Activated naive CD8-positive, alpha-beta T cell treated with anti-CD3 and anti-CD28 coated beads, Interleukin-2, amount 10 ng/mL, durations not matched to agents 7 days and 5 days (primary cell): ENCODE measurements around the gene CCDC57. TPM values are rescaled to one million over a fixed set of nuclear protein-coding genes. Genes with fewer than 3 reads are reported as not detected.

Experiments used
- ATAC-seq: fragments of 150-1000 bp; cut with Tn5 transposase; one replicate; pipeline ENCODE4 v1.10.0; 2021; ENCODE audit warnings: low read depth, moderate library complexity
- POLR2A ChIA-PET: fragments of 350-600 bp; sonication (Branson Sonifier 250); formaldehyde crosslinking; loops from one replicate; lab custom pipeline; 2021; ENCODE audit warnings: antibody characterized with exemption; lab: Charles Lee
- DNase-seq: peaks from one replicate; pipeline ENCODE4 v3.0.0; 2021
- H3K27ac Mint-ChIP-seq: one replicate; pipeline ENCODE4 v1.8.0; 2022; ENCODE audit warnings: mild to moderate bottlenecking, mixed read lengths
- H3K27me3 Mint-ChIP-seq: one replicate; pipeline ENCODE4 v1.8.0; 2022; ENCODE audit warnings: mild to moderate bottlenecking, moderate library complexity, mixed read lengths
- H3K36me3 Mint-ChIP-seq: one replicate; pipeline ENCODE4 v1.8.0; 2021; ENCODE audit warnings: mild to moderate bottlenecking, mixed read lengths
- H3K4me1 Mint-ChIP-seq: one replicate; pipeline ENCODE4 v1.8.0; 2021; ENCODE audit warnings: mixed read lengths
- H3K4me3 Mint-ChIP-seq: one replicate; pipeline ENCODE4 v1.8.0; 2022; ENCODE audit warnings: mild to moderate bottlenecking, moderate library complexity, mixed read lengths
- H3K9me3 Mint-ChIP-seq: one replicate; pipeline ENCODE4 v1.8.0; 2021; ENCODE audit warnings: mixed read lengths
- total RNA-seq, 2 experiments: library from RNA; stranded (reverse); gene quantifications; one replicate each; pipeline ENCODE4 v1.2.3, GENCODE V29; 2021

Gene CCDC57
- total RNA-seq, 2 experiments from 2014 or later, result 79.5 to 81.7 TPM

GRCh38 chr17:82104797-82105416 lies 107.7 kb downstream of the CCDC57 start:
- no peaks in the 10 kb centered on the region for H3K9me3 Mint-ChIP-seq
- peak overlapping the region; percentile 89 for H3K4me3 Mint-ChIP-seq
- peak overlapping the region; percentile 94 for H3K27ac Mint-ChIP-seq
- POLR2A ChIA-PET, result interaction anchor here (3.4 kb wide), 1 partner anchor 17 kb away, joined by 29 read pairs; no protein-coding TSS in a partner anchor
- DNase-seq, result no peak
- H3K36me3 Mint-ChIP-seq, result peaks cover 3% of the 10 kb centered on the region
- no peaks in the 10 kb centered on the region for H3K27me3 Mint-ChIP-seq
- H3K4me1 Mint-ChIP-seq, result peaks cover 14% of the 10 kb centered on the region
- no peak for ATAC-seq

- DNase-seq (no peak), ATAC-seq (no peak)
- Mint-ChIP-seq H3K4me1 (peaks cover 16% of the 10 kb centered on the region), H3K27ac (no peak overlapping the region), H3K9me3 (no peaks in the 10 kb centered on the region), H3K36me3 (peaks cover 3% of the 10 kb centered on the region), H3K4me3 (no peak overlapping the region), H3K27me3 (no peaks in the 10 kb centered on the region)
- POLR2A ChIA-PET, result no interaction called here
Measured at GRCh38 chr17:82103553-82104451, 108.8 kb downstream of the CCDC57 start.

DNA sequence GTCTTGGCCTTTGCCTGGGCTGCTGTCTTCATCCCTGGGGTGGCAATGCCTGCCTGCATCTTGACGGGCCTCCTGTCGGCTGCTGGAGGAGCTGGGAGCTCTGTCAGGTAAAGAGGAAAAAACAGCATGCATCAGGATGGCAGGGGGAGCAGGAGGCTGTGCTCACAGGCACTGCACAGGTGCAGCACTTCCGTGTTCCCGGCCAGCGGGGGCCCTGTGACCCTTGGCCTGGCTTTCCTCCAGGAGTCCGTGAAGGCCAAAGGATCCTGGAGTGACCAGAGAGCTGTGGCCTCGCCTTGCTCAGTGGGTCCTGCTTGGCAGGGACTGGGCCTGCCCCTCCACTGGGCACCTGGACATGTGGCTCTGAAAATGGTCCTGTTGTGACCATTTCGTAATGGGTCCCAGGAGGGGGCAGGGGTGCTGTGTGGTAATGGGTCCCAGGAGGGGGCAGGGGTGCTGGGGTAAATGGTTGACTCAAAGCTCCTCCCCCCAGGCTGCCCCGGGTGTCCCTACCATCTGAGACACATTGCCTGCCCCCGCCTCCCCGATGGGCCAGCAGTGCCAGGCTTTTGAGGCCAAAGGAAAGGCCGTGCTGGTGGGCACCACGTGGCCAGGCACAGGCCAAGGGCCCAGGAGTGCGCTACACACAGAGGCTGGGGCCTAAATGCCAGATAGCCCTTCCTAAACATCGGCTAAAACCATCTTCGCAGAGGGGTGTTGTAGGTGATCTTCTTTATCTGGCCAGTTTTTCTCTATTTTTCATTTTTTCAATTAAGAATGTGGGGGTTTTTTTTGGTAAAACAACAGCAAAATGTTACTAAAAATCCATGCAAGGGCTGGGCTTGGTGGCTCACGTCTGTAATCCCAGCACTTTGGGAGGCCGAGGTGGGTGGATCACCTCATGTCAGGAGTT lies 110.6 kb downstream of the CCDC57 start:
- no peak overlapping the region for H3K4me3 Mint-ChIP-seq
- no peak for DNase-seq
- H3K9me3 Mint-ChIP-seq, result no peaks in the 10 kb centered on the region
- H3K27me3 Mint-ChIP-seq, result no peaks in the 10 kb centered on the region
- ATAC-seq, result no peak
- H3K4me1 Mint-ChIP-seq, result peaks cover 16% of the 10 kb centered on the region
- POLR2A ChIA-PET, result no interaction called here
- H3K36me3 Mint-ChIP-seq, result no peaks in the 10 kb centered on the region
- H3K27ac Mint-ChIP-seq, result no peak overlapping the region

DNA sequence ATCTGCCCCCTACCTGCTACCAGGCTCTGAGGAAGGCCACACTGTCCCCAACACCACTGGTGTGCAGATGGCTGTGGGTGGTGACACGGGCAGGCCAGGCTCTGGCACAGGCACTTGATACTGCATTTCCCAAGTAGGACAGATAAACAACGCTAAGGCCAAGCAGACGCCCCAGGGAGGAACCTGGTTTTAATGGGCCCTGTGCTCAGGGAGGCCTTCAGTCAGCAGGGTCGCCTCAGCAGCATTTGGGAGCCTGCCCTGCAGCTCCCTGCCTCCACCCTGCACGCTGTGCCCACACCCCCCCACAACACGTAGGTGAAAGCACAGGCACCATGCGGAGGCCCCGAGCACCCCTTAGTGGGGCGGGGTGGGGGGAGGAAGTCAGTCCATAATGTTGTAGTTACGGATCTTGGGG lies 111.3 kb downstream of the CCDC57 start:
- no peak overlapping the region for H3K27ac Mint-ChIP-seq
- H3K27me3 Mint-ChIP-seq, result no peaks in the 10 kb centered on the region
- no peak for DNase-seq
- POLR2A ChIA-PET, result no interaction called here
- H3K4me3 Mint-ChIP-seq, result no peak overlapping the region
- H3K4me1 Mint-ChIP-seq, result peaks cover 13% of the 10 kb centered on the region
- no peaks in the 10 kb centered on the region for H3K9me3 Mint-ChIP-seq
- no peak for ATAC-seq
- H3K36me3 Mint-ChIP-seq, result no peaks in the 10 kb centered on the region

GRCh38 chr17:82100502-82101298 lies 111.9 kb downstream of the CCDC57 start:
- POLR2A ChIA-PET, result interaction anchor here (1.0 kb wide), 1 partner anchor 107 kb away, joined by 3 read pairs; no protein-coding TSS in a partner anchor
- H3K4me3 Mint-ChIP-seq, result no peak overlapping the region
- no peaks in the 10 kb centered on the region for H3K36me3 Mint-ChIP-seq
- H3K27ac Mint-ChIP-seq, result no peak overlapping the region
- peaks cover 11% of the 10 kb centered on the region for H3K4me1 Mint-ChIP-seq
- no peaks in the 10 kb centered on the region for H3K27me3 Mint-ChIP-seq
- no peaks in the 10 kb centered on the region for H3K9me3 Mint-ChIP-seq
- DNase-seq, result no peak
- ATAC-seq, result no peak

- ATAC-seq, result peak; percentile 3
- H3K27ac Mint-ChIP-seq, result peak overlapping the region; percentile 84
- H3K4me1 Mint-ChIP-seq, result peaks cover 5% of the 10 kb centered on the region
- H3K4me3 Mint-ChIP-seq, result peak overlapping the region; percentile 87
- H3K27me3 Mint-ChIP-seq, result no peaks in the 10 kb centered on the region
- no peak for DNase-seq
- H3K36me3 Mint-ChIP-seq, result no peaks in the 10 kb centered on the region
- H3K9me3 Mint-ChIP-seq, result no peaks in the 10 kb centered on the region
- POLR2A ChIA-PET, result interaction anchor here (0.6 to 1.9 kb wide), 14 partner anchors 19 to 586 kb away, joined by 3 to 12 read pairs (median 4); partner anchors contain the start of genes CENPX, DCXR, DUS1L and GPS1
Measured at GRCh38 chr17:82098939-82099763, 113.5 kb downstream of the CCDC57 start.

- Mint-ChIP-seq H3K9me3 (no peaks in the 10 kb centered on the region), H3K27me3 (no peaks in the 10 kb centered on the region), H3K4me3 (peak within 1 kb of the TSS; percentile 77), H3K4me1 (peaks cover 5% of the 10 kb centered on the region), H3K36me3 (no peaks in the 10 kb centered on the region), H3K27ac (peak within 1 kb of the TSS; percentile 69)
- DNase-seq (peak; percentile 95), ATAC-seq (peak; percentile 80)
- POLR2A ChIA-PET, result interaction anchor here (0.6 to 1.9 kb wide), 17 partner anchors 8 to 585 kb away, joined by 3 to 16 read pairs (median 4); partner anchors contain the start of genes ARL16, CENPX, DCXR and DUS1L
Measured at GRCh38 chr17:82098169-82098938, 114.3 kb downstream of the CCDC57 start, which contains the start of gene FASN. FASN (minus strand) TSS chr17:82098236; CDS start chr17:82096445, 1,791 bp downstream.

DNA sequence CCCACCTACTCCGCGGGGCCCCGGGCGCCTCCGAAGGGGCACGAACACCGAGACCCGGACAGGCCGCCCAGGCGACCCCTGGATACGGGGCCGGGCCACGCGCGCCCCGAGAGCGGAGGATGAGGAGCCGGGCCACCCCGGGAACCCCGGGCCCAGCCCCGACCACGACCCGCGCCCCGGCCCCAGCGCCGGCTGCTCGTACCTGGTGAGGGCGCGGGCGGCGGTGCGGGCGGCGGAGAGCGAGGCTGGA lies 114.8 kb downstream of the CCDC57 start:
- no peak for ATAC-seq
- no peak for DNase-seq
- Mint-ChIP-seq H3K27me3 (no peaks in the 10 kb centered on the region), H3K9me3 (no peaks in the 10 kb centered on the region), H3K36me3 (no peaks in the 10 kb centered on the region), H3K4me3 (peak overlapping the region; percentile 72), H3K4me1 (peaks cover 5% of the 10 kb centered on the region), H3K27ac (peak overlapping the region; percentile 69)
- POLR2A ChIA-PET, result interaction anchor here (0.6 to 1.9 kb wide), 10 partner anchors 8 to 585 kb away, joined by 3 to 16 read pairs (median 4); partner anchors contain the start of genes ARL16, DUS1L, GPS1 and HGS

GRCh38 chr17:82097184-82097918 lies 115.3 kb downstream of the CCDC57 start:
- Mint-ChIP-seq H3K36me3 (no peaks in the 10 kb centered on the region), H3K27me3 (no peaks in the 10 kb centered on the region), H3K4me1 (peaks cover 5% of the 10 kb centered on the region), H3K4me3 (peak overlapping the region; percentile 77), H3K9me3 (no peaks in the 10 kb centered on the region), H3K27ac (peak overlapping the region; percentile 45)
- DNase-seq, result peak; percentile 68
- POLR2A ChIA-PET, result interaction anchor here (0.6 to 1.9 kb wide), 11 partner anchors 9 to 584 kb away, joined by 3 to 16 read pairs (median 4); partner anchors contain the start of genes ARL16, DUS1L, GPS1 and HGS
- ATAC-seq, result peak; percentile 2

DNA sequence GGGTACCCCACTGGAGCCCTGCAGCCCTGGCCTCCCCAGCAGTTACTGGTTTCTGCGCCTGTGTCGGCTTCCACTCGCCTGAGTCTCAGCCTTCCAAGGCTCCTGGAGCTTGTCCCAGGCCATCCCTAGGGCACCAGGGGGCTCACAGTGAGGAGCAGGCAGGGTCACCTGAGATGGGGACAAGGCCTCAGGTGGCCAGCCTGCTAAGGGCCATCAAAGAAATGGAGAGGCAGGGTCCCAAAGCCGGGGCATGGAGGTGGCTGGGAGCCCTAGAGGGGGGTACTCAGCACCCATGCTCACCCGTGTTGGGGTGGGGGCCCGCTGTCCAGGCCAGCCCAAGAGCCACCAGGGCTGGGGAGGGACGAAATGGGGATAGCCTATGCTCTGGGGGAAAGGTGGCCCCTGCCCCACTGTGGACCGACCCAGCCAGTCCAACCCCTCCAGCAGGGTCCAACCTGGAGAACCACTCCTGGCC lies 115.9 kb downstream of the CCDC57 start:
- Mint-ChIP-seq H3K27me3 (no peaks in the 10 kb centered on the region), H3K27ac (peak overlapping the region; percentile 45), H3K36me3 (no peaks in the 10 kb centered on the region), H3K4me1 (peaks cover 5% of the 10 kb centered on the region), H3K4me3 (peak overlapping the region; percentile 77), H3K9me3 (no peaks in the 10 kb centered on the region)
- POLR2A ChIA-PET, result interaction anchor here (0.8 to 0.9 kb wide), 3 partner anchors 10 to 53 kb away, joined by 3 read pairs; no protein-coding TSS in a partner anchor
- DNase-seq (no peak), ATAC-seq (no peak)
